ENCODE measurements around the gene NAXE.
"Not testable (repeated sequence)": the region's sequence is repeated elsewhere in the genome, so short reads cannot be mapped to it uniquely, and the experiment has no call there.

The NAXE gene

GRCh38 chr1:156571261-156571852 is 20.2 kb upstream of the NAXE start:
- DNase-seq, result no peak

- DNase-seq, result peak; percentile 91
Measured at GRCh38 chr1:156571919-156572662, 19.5 kb upstream of the NAXE start, which contains the start of gene IQGAP3. Gene IQGAP3 (minus strand): TSS chr1:156572565. CDS start chr1:156572529, 36 bp downstream.

GRCh38 chr1:156572663-156573018 is 18.9 kb upstream of the NAXE start:
- no peak for DNase-seq

- DNase-seq, result no peak
Measured at GRCh38 chr1:156574039-156574633, 17.4 kb upstream of the NAXE start.

- DNase-seq, result no peak
Measured at GRCh38 chr1:156577550-156577949, 14.0 kb upstream of the NAXE start.

- no peak for DNase-seq
Measured at GRCh38 chr1:156578055-156578454, 13.5 kb upstream of the NAXE start.

- no peak for DNase-seq
Measured at GRCh38 chr1:156579472-156579871, 12.1 kb upstream of the NAXE start, which contains the start of gene TTC24. Gene TTC24 (plus strand): TSS chr1:156579723. CDS start chr1:156581365, 1,642 bp downstream.

- no peak for DNase-seq
Measured at GRCh38 chr1:156581661-156582387, 9.8 kb upstream of the NAXE start.

- no peak for DNase-seq
Measured at GRCh38 chr1:156582388-156583017, 9.1 kb upstream of the NAXE start.

GRCh38 chr1:156583821-156584622 is 7.6 kb upstream of the NAXE start:
- peak; percentile 88 for DNase-seq

GRCh38 chr1:156584813-156585212 is 6.8 kb upstream of the NAXE start:
- peak; percentile 52 for DNase-seq

- no peak for DNase-seq
Measured at GRCh38 chr1:156586323-156586722, 5.3 kb upstream of the NAXE start.

GRCh38 chr1:156586892-156587477 is 4.6 kb upstream of the NAXE start:
- DNase-seq, result no peak

- DNase-seq, result not testable (repeated sequence)
Measured at GRCh38 chr1:156587927-156588326, 3.6 kb upstream of the NAXE start.

- DNase-seq, result no peak
Measured at GRCh38 chr1:156589546-156589945, 2.0 kb upstream of the NAXE start.

GRCh38 chr1:156590326-156591180 is 1.0 kb upstream of the NAXE start:
- DNase-seq, result no peak

GRCh38 chr1:156591181-156591431 is 470 bp upstream of the NAXE start:
- peak; percentile 71 for DNase-seq

GRCh38 chr1:156592158-156592909 is 758 bp downstream of the NAXE start:
- no peak for DNase-seq

- no peak for DNase-seq
Measured at GRCh38 chr1:156592910-156593660, 1.5 kb downstream of the NAXE start.

GRCh38 chr1:156593661-156593989 is 2.0 kb downstream of the NAXE start:
- no peak for DNase-seq
